8988T (cell line): ENCODE data around the gene CDH26.

ENCODE experiments used
- DNase-seq: peaks from one replicate; pipeline ENCODE4 v3.0.0; 2011

Gene CDH26

DNA sequence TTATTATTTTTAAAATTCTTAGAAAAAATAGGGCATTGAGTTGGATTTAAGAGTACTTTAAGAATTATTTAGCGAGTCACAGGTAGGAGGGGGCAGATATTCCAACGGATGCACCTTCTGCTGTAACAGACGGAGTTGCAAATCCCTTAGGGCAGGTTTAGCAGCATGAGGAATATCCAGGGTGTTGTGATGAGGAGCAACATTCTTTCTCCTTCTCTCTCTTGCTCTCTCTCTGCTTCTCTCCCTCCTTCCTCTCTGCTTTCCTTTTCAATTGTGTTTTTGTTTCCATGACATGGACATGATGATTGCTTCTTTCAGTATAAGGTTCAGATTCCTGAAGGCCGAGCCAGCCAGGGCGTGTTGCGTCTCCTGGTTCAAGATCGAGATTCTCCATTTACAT is 28.9 kb downstream of the CDH26 start:
- DNase-seq = no peak

GRCh38 chr20:59988141-59988540 is 29.9 kb downstream of the CDH26 start:
- no peak for DNase-seq

DNA sequence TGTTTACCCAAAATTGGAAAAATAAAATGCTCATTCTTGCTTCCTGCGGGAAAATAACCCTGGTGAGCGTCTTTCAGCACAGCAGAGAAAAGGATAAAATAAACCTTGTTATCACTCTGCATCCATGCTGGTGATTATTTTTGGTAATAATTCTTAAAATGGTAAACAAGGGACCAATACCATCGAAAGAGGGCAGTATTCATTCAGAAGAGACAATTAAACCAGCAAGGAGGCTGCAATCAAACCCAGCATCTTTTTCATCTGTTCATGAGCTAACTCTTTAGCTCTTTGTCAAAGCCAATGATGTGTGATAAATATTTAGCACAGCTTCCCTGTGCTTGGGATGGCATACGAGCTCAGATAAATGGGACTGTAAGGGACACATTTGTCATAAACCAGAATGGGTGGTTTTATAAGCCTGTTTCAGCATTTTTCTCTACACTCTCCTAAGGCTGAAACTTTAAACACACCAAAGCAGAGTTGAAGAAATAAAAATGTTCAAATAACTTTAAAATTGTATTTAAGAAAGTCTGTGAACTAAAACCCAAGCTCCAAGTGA is 34.4 kb downstream of the CDH26 start:
- DNase-seq = no peak

GRCh38 chr20:59993736-59994430 is 35.7 kb downstream of the CDH26 start:
- DNase-seq = no peak

DNA sequence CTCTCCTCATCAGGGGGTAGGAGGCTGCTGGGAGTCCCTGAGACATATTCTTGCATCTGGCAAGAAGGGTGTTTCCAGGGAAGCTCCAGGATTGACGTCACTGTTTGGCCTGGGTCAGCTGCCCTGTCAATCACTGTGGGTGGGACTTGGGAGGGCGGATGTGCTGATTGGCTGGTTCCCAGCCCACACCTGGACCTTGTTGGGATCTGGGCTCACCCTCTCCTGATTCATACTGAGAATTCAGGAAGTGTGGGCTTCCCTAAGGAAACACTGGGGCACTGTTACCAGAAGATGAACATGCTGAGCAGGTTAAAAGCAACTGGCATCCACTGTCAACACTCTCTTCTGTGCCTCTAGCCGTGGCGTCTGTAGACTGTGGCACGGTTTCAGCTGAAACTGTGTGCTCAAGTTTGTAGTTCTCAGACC is 36.5 kb downstream of the CDH26 start:
- DNase-seq = no peak

GRCh38 chr20:59996108-59996507 is 37.9 kb downstream of the CDH26 start:
- DNase-seq = no peak

GRCh38 chr20:59997896-59998295 is 39.7 kb downstream of the CDH26 start:
- DNase-seq = no peak

GRCh38 chr20:59999502-59999901 is 41.3 kb downstream of the CDH26 start:
- no peak for DNase-seq

DNA sequence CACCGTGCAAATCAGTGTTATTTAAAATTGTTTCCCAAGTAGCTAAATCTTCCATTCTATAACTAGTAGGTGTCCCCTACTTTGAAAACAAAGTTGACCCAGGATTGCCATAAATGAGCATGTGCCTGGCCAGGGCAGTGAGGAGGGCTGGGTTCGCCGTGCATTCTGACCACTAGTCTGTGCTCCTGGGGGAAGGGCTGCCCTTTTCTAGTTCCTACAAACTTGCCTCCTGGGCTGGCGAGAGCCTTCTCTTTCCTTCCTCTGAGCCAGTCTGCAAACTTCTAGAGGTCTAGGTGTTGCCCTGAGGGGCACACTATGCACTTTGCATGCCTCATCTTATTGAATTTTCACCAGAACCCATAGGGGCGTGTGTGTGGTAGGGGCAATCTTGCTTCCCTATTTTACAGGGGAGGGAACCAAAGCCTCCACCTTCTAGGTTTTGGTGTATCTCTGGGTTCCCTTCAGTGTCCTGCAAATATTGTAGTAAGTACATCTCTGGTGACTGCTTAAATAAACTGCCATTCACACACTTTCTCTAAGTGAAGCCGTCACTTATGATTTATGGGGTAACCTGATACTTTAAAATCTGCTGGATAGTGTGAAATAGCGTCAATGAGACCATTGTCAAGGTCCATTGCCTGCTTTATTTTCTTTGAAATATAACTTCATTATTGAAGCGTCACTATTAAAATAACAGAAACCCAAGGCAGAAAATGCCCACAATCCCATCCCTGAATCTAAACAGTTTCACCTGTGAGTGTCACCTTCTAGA is 42.2 kb downstream of the CDH26 start:
- DNase-seq = no peak

GRCh38 chr20:60001108-60001507 is 42.9 kb downstream of the CDH26 start:
- DNase-seq = no peak

- DNase-seq = no peak
Observed at GRCh38 chr20:60003776-60004175, 45.6 kb downstream of the CDH26 start.

DNA sequence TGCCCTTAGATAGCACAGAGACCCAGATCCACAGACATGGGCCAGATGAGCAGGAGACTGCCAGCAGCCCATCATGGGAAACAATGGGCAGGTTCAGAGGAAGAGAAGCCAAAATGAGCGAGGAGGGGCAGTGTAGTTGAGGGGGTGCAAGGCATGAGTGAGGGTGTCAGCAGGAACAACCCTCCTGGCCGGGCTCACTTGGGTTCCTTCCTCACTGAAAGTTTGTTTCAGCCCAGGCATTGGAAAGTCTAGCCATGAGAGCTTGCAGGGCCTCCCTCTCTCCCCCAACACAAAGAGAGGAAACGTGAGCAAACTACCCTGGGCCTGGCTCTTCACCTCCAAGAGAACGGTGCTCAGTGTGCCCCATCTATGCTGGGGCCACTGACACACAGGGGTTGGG is 48.0 kb downstream of the CDH26 start:
- DNase-seq = no peak

- no peak for DNase-seq
Observed at GRCh38 chr20:60007464-60007863, 49.2 kb downstream of the CDH26 start.

- no peak for DNase-seq
Observed at GRCh38 chr20:60008130-60008808, 50.0 kb downstream of the CDH26 start.

DNA sequence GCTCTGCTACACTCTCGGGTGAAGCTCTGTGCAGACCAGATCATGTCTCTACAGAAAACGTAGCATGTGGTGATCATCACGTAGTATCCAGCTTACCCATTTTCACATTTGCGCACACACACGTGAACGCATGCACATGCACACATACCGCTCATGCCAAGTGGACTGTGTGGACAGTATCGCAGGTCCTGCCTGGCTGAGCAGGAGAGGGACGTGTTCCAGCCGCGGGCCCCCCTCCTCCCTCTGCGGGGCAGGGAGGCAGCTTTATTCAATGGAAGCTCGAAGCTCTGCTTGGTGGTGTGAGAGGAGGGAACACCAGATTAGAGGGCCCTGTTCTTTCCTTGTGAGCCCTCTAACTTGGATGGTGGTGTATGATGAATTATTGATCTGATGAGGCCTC is 51.1 kb downstream of the CDH26 start:
- DNase-seq = no peak

GRCh38 chr20:60009826-60010616 is 51.8 kb downstream of the CDH26 start:
- DNase-seq = no peak

- no peak for DNase-seq
Observed at GRCh38 chr20:60010689-60011458, 52.7 kb downstream of the CDH26 start.

- no peak for DNase-seq
Observed at GRCh38 chr20:60011512-60012507, 53.6 kb downstream of the CDH26 start.

DNA sequence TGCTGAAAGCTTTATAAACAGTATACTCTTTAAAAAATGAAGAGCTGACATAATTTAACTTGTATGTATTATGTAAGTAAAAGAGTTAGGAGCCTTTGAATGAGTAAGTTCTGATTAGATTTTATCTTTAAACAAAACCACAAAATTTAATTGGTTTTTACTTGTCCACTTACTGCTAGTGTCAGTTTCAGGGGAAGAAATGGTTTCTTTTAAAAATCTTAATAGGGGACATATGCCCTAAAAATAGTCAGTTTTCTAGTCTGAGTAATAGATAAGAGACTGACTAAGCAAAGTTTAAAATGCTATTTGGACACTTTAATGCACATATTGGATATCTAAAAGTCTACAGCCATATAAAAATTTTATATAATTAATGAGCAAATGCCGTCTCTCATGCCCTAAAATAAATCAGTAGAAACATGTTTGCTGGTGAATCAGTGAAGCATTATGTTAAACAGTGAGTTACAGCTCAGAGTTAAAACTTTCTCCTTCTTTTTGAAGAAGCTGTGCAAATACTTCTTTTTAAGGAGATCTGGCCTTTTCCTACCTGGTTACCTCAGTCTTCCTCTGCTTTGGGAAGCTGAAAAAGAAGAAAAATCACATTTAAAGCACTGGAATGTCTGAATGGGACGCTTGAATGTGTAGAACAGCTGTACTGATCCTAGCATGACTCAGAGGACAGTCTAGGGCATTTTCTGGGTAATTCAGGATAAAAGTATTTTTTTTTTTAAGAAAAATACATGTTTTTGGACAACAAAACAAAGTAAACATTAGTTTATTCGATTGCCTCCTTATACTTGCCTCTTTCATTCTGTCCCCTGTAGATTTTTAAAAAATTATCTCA is 55.3 kb downstream of the CDH26 start:
- DNase-seq = no peak

- DNase-seq = no peak
Observed at GRCh38 chr20:60016406-60016805, 58.2 kb downstream of the CDH26 start.
